ENCODE results near the gene GRIPAP1. TPM values are rescaled to one million over a fixed set of nuclear protein-coding genes. Genes with fewer than 3 reads are reported as not detected.

Gene GRIPAP1
- total and polyA plus RNA-seq, 2 of the 13 experiments (the other 11 are each of a cell fraction or from before 2014, with no cell fraction given): 16.1 to 22.6 TPM

DNA sequence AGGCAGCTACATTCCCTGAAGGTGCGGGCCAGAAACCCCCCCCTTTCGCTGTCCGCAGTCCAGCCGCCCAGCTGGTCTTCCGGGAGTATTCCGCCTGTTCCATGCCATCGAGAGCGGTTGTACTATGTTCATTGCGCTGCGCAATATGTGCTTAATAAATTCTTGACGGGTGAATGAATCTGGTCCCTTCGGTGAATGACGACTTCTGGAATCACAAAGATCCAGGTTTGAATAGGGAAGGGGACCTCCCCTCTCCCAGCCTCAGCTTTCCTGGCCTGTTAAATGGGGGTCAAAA, 41.9 kb upstream of the GRIPAP1 start (continued):
- TF ChIP-seq ARID4A (CRISPR knock-in tag; IDR thresholded peaks at IDR 0.05; ENCODE audit: borderline replicate concordance) (peak; percentile 9; the same call in 1 of the 2 replicates), ZNF761 (CRISPR knock-in tag; conservative IDR thresholded peaks at IDR 0.05) (no peak), ZNF501 (CRISPR knock-in tag; IDR thresholded peaks at IDR 0.05) (0 out of 2 replicates have a peak, but pooled peaks have one; percentile 44), HNF4A (CRISPR knock-in tag; IDR thresholded peaks at IDR 0.05) (peak; percentile 52), ZBTB33 (CRISPR knock-in tag; IDR thresholded peaks at IDR 0.05) (0 out of 2 replicates have a peak, but pooled peaks have one; percentile 17), ZNF766 (CRISPR knock-in tag; IDR thresholded peaks at IDR 0.05; ENCODE audit: borderline replicate concordance) (no peak), STAT5B (CRISPR knock-in tag; IDR thresholded peaks at IDR 0.05) (no peak), ZNF614 (CRISPR knock-in tag; IDR thresholded peaks at IDR 0.05; ENCODE audit: borderline replicate concordance) (no peak), ZFAT (CRISPR knock-in tag; conservative IDR thresholded peaks at IDR 0.05) (no peak), CEBPZ (IDR thresholded peaks at IDR 0.05; ENCODE audit: low read length) (no peak), ZEB1 (IDR thresholded peaks at IDR 0.05; ENCODE audit: insufficient replicate concordance, low read depth) (no peak), ZNF143 (CRISPR knock-in tag; IDR thresholded peaks at IDR 0.05) (no peak), ZNF629 (CRISPR knock-in tag; conservative IDR thresholded peaks at IDR 0.05) (peak; percentile 82), ZNF343 (CRISPR knock-in tag; IDR thresholded peaks at IDR 0.05) (no peak), ZNF460 (CRISPR knock-in tag; IDR thresholded peaks at IDR 0.05; ENCODE audit: borderline replicate concordance) (no peak), GZF1 (CRISPR knock-in tag; IDR thresholded peaks at IDR 0.05) (no peak), KLF11 (CRISPR knock-in tag; IDR thresholded peaks at IDR 0.05) (no peak), SRF (IDR thresholded peaks at IDR 0.05; ENCODE audit: low read depth, low read length) (no peak), THYN1 (CRISPR knock-in tag; IDR thresholded peaks at IDR 0.05; ENCODE audit: borderline replicate concordance, low read depth) (no peak), ELF3 (CRISPR knock-in tag; IDR thresholded peaks at IDR 0.05) (0 out of 2 replicates have a peak, but pooled peaks have one; percentile 15), POLR2AphosphoS2 (IDR thresholded peaks at IDR 0.05; ENCODE audit: low read depth, low read length) (no peak)
